Mesendoderm (in vitro differentiated cells): ENCODE measurements around the gene GCN1.

Source experiments
- DNase-seq: peaks from one replicate; pipeline ENCODE4 v3.0.0; 2013
- H2AK5ac ChIP-seq: 2 replicates; pipeline ENCODE4 v1.6.1; 2013; ENCODE audit warnings: low read length, inconsistent platforms
- H2BK120ac ChIP-seq: 2 replicates; pipeline ENCODE4 v1.6.1; 2013; ENCODE audit warnings: low read depth, mild to moderate bottlenecking, low read length, moderate library complexity, mixed read lengths
- H2BK15ac ChIP-seq: replicated peaks from 2 replicates; pipeline ENCODE4 v1.6.1; 2013; ENCODE audit warnings: low read depth, mild to moderate bottlenecking, moderate library complexity
- H2BK5ac ChIP-seq: 2 replicates; pipeline ENCODE4 v1.6.1; 2013; ENCODE audit warnings: low read length, inconsistent platforms
- H3K18ac ChIP-seq: 2 replicates; pipeline ENCODE4 v1.6.1; 2013; ENCODE audit warnings: mild to moderate bottlenecking, low read length, mixed read lengths
- H3K23ac ChIP-seq: one replicate; pipeline ENCODE4 v1.6.1; 2013; ENCODE audit warnings: low read length
- H3K27ac ChIP-seq: 2 replicates; pipeline ENCODE4 v1.5.1; 2013; ENCODE audit warnings: low read depth, mild to moderate bottlenecking, inconsistent platforms, low read length, moderate library complexity
- H3K27me3 ChIP-seq: 2 replicates; pipeline ENCODE4 v1.6.1; 2013; ENCODE audit warnings: low read length, control low read depth, mild to moderate bottlenecking, inconsistent platforms; ENCODE audit not compliant: insufficient read depth, poor library complexity
- H3K36me3 ChIP-seq: 2 replicates; pipeline ENCODE4 v1.6.1; 2013; ENCODE audit warnings: low read length, inconsistent platforms; ENCODE audit not compliant: control insufficient read depth, insufficient read depth
- H3K4ac ChIP-seq: one replicate; pipeline ENCODE4 v1.6.1; 2013; ENCODE audit warnings: low read depth, mild to moderate bottlenecking, low read length, moderate library complexity
- H3K4me1 ChIP-seq: 2 replicates; pipeline ENCODE4 v1.6.1; 2013; ENCODE audit warnings: low read depth, low read length, inconsistent platforms; ENCODE audit not compliant: control insufficient read depth
- H3K4me2 ChIP-seq: 2 replicates; pipeline ENCODE4 v1.6.1; 2013; ENCODE audit warnings: low read length
- H3K4me3 ChIP-seq: 2 replicates; pipeline ENCODE4 v1.5.1; 2013; ENCODE audit warnings: mild to moderate bottlenecking, low read length
- H3K56ac ChIP-seq: one replicate; pipeline ENCODE4 v1.6.1; 2013; ENCODE audit warnings: low read length
- H3K79me1 ChIP-seq: 2 replicates; pipeline ENCODE4 v1.6.1; 2013; ENCODE audit warnings: low read length, inconsistent platforms
- H3K79me2 ChIP-seq: 2 replicates; pipeline ENCODE4 v1.6.1; 2013; ENCODE audit warnings: mild to moderate bottlenecking, low read length; ENCODE audit not compliant: control insufficient read depth, insufficient read depth
- H3K9ac ChIP-seq: 2 replicates; pipeline ENCODE4 v1.6.1; 2013; ENCODE audit warnings: low read length, inconsistent platforms
- H4K5ac ChIP-seq: one replicate; pipeline ENCODE4 v1.6.1; 2013; ENCODE audit warnings: low read length
- H4K8ac ChIP-seq: one replicate; pipeline ENCODE4 v1.6.1; 2013; ENCODE audit warnings: low read depth, mild to moderate bottlenecking, control low read depth, low read length, moderate library complexity
- WGBS: extraction: QIAGEN DNeasy Blood & Tissue Kit; methylation state at CpG from one replicate; pipeline ENCODE4 v1.1.7; 2013; ENCODE audit warnings: low lambda C conversion rate, missing lambda C conversion rate; ENCODE audit not compliant: insufficient coverage; ENCODE audit errors: extremely low coverage; 5-methylcytosine and 5-hydroxymethylcytosine counted together

Gene GCN1

GRCh38 chr12:120235369-120236323 lies 41.1 kb upstream of the GCN1 start:
- Histone ChIP-seq H4K8ac (no peak overlapping the region), H3K4me2 (no peak overlapping the region), H3K27ac (peak overlapping the region; percentile 81), H3K4me1 (peaks cover 43% of the 10 kb centered on the region), H3K4ac (peak overlapping the region; percentile 46), H3K23ac (no peak overlapping the region), H4K5ac (no peak overlapping the region), H3K56ac (peak overlapping the region; percentile 61), H3K27me3 (no peaks in the 10 kb centered on the region), H3K4me3 (no peak overlapping the region), H2BK5ac (peak overlapping the region; percentile 14), H2BK15ac (no peak overlapping the region), H2BK120ac (peak overlapping the region; percentile 6), H2AK5ac (peak overlapping the region; percentile 10), H3K9ac (peak overlapping the region; percentile 36), H3K79me1 (peaks cover 24% of the 10 kb centered on the region), H3K79me2 (peaks cover 75% of the 10 kb centered on the region), H3K18ac (peak overlapping the region; percentile 3), H3K36me3 (no peaks in the 10 kb centered on the region)
- DNase-seq: peak; percentile 79
- no CpG with 5 or more reads among the region's 18 CpGs for WGBS

GRCh38 chr12:120234643-120235368 lies 40.3 kb upstream of the GCN1 start:
- no peak overlapping the region for H4K5ac ChIP-seq
- peak overlapping the region; percentile 34 for H3K18ac ChIP-seq
- H3K4me3 ChIP-seq: no peak overlapping the region
- H3K4me1 ChIP-seq: peaks cover 48% of the 10 kb centered on the region
- peak; percentile 98 for DNase-seq
- peak overlapping the region; percentile 100 for H3K27ac ChIP-seq
- no peak overlapping the region for H2BK15ac ChIP-seq
- H3K4me2 ChIP-seq: no peak overlapping the region
- peak overlapping the region; percentile 46 for H3K4ac ChIP-seq
- H3K79me2 ChIP-seq: peaks cover 68% of the 10 kb centered on the region
- H3K56ac ChIP-seq: peak overlapping the region; percentile 72
- no peak overlapping the region for H4K8ac ChIP-seq
- H2BK120ac ChIP-seq: no peak overlapping the region
- no peaks in the 10 kb centered on the region for H3K36me3 ChIP-seq
- H3K9ac ChIP-seq: peak overlapping the region; percentile 55
- WGBS: no CpG with 5 or more reads among the region's 13 CpGs
- peak overlapping the region; percentile 22 for H2BK5ac ChIP-seq
- no peaks in the 10 kb centered on the region for H3K27me3 ChIP-seq
- peaks cover 19% of the 10 kb centered on the region for H3K79me1 ChIP-seq
- H2AK5ac ChIP-seq: peak overlapping the region; percentile 44
- no peak overlapping the region for H3K23ac ChIP-seq

GRCh38 chr12:120231316-120232011 lies 36.9 kb upstream of the GCN1 start:
- Histone ChIP-seq H4K8ac (no peak overlapping the region), H3K79me1 (peaks cover 8% of the 10 kb centered on the region), H3K18ac (peak overlapping the region; percentile 91), H3K27ac (peak overlapping the region; percentile 100), H2BK15ac (peak overlapping the region; percentile 9), H3K9ac (peak overlapping the region; percentile 90), H3K4me3 (no peak overlapping the region), H4K5ac (peak overlapping the region; percentile 47), H3K4ac (peak overlapping the region; percentile 92), H3K27me3 (no peaks in the 10 kb centered on the region), H3K79me2 (peaks cover 59% of the 10 kb centered on the region), H3K23ac (no peak overlapping the region), H3K56ac (peak overlapping the region; percentile 97), H2BK120ac (peak overlapping the region; percentile 85), H3K4me2 (no peak overlapping the region), H3K36me3 (peaks cover under 1% of the 10 kb centered on the region), H3K4me1 (peaks cover 62% of the 10 kb centered on the region), H2BK5ac (peak overlapping the region; percentile 100), H2AK5ac (peak overlapping the region; percentile 86)
- no CpG with 5 or more reads among the region's 3 CpGs for WGBS
- peak; percentile 99 for DNase-seq

- H3K9ac ChIP-seq: peak overlapping the region; percentile 90
- H3K79me2 ChIP-seq: peaks cover 60% of the 10 kb centered on the region
- peaks cover 62% of the 10 kb centered on the region for H3K4me1 ChIP-seq
- H3K23ac ChIP-seq: peak overlapping the region; percentile 86
- H2BK120ac ChIP-seq: peak overlapping the region; percentile 100
- no peak overlapping the region for H4K8ac ChIP-seq
- peaks cover 4% of the 10 kb centered on the region for H3K36me3 ChIP-seq
- H2BK5ac ChIP-seq: peak overlapping the region; percentile 100
- peak overlapping the region; percentile 100 for H3K27ac ChIP-seq
- H3K79me1 ChIP-seq: peaks cover 12% of the 10 kb centered on the region
- H3K4me3 ChIP-seq: no peak overlapping the region
- H2BK15ac ChIP-seq: no peak overlapping the region
- no peak for DNase-seq
- H4K5ac ChIP-seq: peak overlapping the region; percentile 59
- H3K27me3 ChIP-seq: no peaks in the 10 kb centered on the region
- no CpG with 5 or more reads among the region's 6 CpGs for WGBS
- peak overlapping the region; percentile 93 for H3K4ac ChIP-seq
- peak overlapping the region; percentile 99 for H3K18ac ChIP-seq
- H3K56ac ChIP-seq: peak overlapping the region; percentile 97
- peak overlapping the region; percentile 70 for H3K4me2 ChIP-seq
- H2AK5ac ChIP-seq: peak overlapping the region; percentile 99
Observed at GRCh38 chr12:120230974-120231315, 36.4 kb upstream of the GCN1 start.

GRCh38 chr12:120230326-120230973 lies 35.9 kb upstream of the GCN1 start:
- peaks cover 16% of the 10 kb centered on the region for H3K79me1 ChIP-seq
- H2AK5ac ChIP-seq: peak overlapping the region; percentile 99
- H3K4me1 ChIP-seq: peaks cover 61% of the 10 kb centered on the region
- no peak overlapping the region for H4K8ac ChIP-seq
- H2BK5ac ChIP-seq: peak overlapping the region; percentile 100
- peak overlapping the region; percentile 86 for H3K23ac ChIP-seq
- peak overlapping the region; percentile 90 for H3K9ac ChIP-seq
- H3K27ac ChIP-seq: peak overlapping the region; percentile 100
- no peaks in the 10 kb centered on the region for H3K27me3 ChIP-seq
- peak overlapping the region; percentile 99 for H3K18ac ChIP-seq
- WGBS: no CpG with 5 or more reads among the region's 9 CpGs
- peak; percentile 100 for DNase-seq
- peak overlapping the region; percentile 97 for H3K56ac ChIP-seq
- peak overlapping the region; percentile 70 for H3K4me2 ChIP-seq
- no peak overlapping the region for H3K4me3 ChIP-seq
- H4K5ac ChIP-seq: peak overlapping the region; percentile 72
- peak overlapping the region; percentile 100 for H2BK120ac ChIP-seq
- H2BK15ac ChIP-seq: no peak overlapping the region
- peaks cover 6% of the 10 kb centered on the region for H3K36me3 ChIP-seq
- peaks cover 60% of the 10 kb centered on the region for H3K79me2 ChIP-seq
- H3K4ac ChIP-seq: peak overlapping the region; percentile 99
